GM21360 (cell line): ENCODE results near the gene ZNRF1.
"Not testable (repeated sequence)": the region's sequence is repeated elsewhere in the genome, so short reads cannot be mapped to it uniquely, and the experiment has no call there.

Experiments
- ATAC-seq: cut with Tn5 transposase; IDR thresholded peaks from one replicate; pipeline ENCODE4 v1.9.1; 2021; ENCODE audit warnings: mild to moderate bottlenecking, moderate library complexity; ENCODE audit not compliant: unreplicated experiment

ZNRF1 gene

DNA sequence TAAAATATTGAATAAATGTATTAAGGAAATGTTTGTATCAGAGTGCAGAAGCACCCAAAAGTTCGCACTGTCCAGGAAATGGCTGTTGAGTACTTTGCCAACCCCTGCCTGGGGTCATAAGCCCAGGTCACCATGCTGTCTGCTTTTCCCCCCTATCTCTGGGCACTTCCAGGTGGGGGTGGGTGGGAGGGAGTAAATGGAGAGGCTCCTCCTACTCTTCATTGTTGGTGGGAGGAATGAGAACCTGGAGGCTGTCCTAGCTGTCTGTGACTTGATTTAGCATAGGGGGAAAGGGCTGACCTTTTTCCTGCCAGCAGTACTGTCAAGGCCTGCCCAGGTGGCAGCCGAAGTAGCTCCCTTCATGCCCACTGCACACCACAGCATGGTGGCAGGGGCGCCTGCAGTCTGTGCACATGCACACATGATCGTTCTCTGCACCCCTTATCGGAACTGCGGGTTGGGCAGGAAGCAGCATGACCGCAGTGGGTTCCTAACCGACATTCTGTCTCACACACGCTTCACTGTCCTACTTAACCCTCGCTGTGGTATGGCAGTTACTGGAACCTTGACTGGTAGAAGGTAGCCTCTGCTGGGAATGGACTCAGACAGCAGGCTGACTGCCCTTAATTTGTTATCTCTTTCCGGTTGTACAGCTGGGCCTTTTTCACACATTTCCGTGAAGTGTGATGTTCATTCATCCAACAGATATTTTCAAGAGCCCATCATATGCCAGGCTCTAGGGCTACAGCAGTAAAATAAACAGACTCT, 76.3 kb downstream of the ZNRF1 start:
- ATAC-seq, result peak; percentile 94

GRCh38 chr16:75075688-75076268, 77.0 kb downstream of the ZNRF1 start:
- ATAC-seq, result peak; percentile 11

- ATAC-seq, result no peak
Measured at GRCh38 chr16:75078886-75079285, 80.1 kb downstream of the ZNRF1 start.

GRCh38 chr16:75079346-75079926, 80.6 kb downstream of the ZNRF1 start:
- ATAC-seq, result no peak

GRCh38 chr16:75080205-75081029, 81.6 kb downstream of the ZNRF1 start:
- ATAC-seq, result no peak

- no peak for ATAC-seq
Measured at GRCh38 chr16:75081179-75081859, 82.5 kb downstream of the ZNRF1 start.

- ATAC-seq, result no peak
Measured at GRCh38 chr16:75083813-75084212, 85.0 kb downstream of the ZNRF1 start.

- no peak for ATAC-seq
Measured at GRCh38 chr16:75085556-75085955, 86.7 kb downstream of the ZNRF1 start.

DNA sequence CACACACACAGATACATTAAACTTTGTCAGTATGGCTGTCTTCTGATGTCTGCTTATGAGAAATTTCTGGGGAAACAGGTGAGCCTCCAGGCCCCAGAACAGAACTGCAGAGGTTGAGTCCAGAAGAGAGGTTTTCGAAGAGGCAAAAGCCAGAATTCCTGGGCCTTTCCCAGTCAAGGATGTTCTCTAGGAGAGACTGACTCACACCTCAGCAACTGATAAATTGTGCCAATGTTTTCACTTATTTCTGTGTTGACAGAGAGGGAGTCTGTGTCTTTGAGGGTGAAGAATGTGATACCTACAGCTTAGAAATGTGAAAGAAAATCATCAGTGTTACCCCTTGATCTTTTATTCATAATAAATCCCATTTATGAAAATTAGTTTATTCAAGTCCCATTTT, 87.5 kb downstream of the ZNRF1 start:
- no peak for ATAC-seq

- ATAC-seq, result no peak
Measured at GRCh38 chr16:75086688-75087374, 88.0 kb downstream of the ZNRF1 start.

- ATAC-seq, result no peak
Measured at GRCh38 chr16:75087375-75087979, 88.7 kb downstream of the ZNRF1 start.

- ATAC-seq, result no peak
Measured at GRCh38 chr16:75088216-75088615, 89.4 kb downstream of the ZNRF1 start.

- ATAC-seq, result no peak
Measured at GRCh38 chr16:75088934-75089333, 90.1 kb downstream of the ZNRF1 start.

GRCh38 chr16:75089486-75090202, 90.8 kb downstream of the ZNRF1 start:
- ATAC-seq, result no peak

DNA sequence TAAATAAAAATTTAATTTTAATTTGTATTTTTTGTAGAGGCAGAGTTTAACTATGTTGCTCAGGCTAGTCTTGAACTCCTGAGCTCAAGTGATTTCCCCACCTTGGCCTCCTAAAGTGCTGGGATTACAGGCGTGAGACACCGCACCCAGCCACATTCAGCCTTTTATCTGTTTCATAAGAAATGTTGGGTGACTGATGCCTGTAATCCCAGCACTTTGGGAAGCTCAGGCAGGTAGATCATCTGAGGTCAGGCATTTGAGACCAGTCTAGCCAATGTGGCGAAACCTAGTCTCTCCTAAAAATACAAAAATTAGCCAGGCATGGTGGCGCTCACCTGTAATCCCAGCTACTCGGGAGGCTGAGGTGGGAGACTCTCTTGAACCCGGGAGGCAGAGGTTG, 92.1 kb downstream of the ZNRF1 start:
- ATAC-seq, result not testable (repeated sequence)

DNA sequence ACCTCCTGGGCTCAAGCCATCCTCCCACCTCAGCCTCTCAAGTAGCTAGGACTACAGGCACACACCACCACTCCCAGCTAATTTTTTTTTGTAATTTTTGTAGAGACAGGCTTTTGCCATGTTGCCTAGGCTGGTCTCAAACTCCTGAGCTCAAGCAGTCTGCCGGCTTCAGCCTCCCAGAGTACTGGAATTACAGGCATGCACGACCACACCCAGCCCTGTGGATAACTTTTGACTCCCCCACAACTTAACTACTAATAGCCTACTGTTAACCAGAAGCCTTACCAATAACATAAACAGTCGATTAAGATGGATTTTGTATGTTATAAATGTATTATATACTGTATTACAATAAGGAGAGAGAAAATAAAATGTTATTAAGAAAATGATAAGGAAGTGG, 92.8 kb downstream of the ZNRF1 start:
- not testable (repeated sequence) for ATAC-seq

GRCh38 chr16:75092777-75093176, 94.0 kb downstream of the ZNRF1 start:
- ATAC-seq, result no peak

DNA sequence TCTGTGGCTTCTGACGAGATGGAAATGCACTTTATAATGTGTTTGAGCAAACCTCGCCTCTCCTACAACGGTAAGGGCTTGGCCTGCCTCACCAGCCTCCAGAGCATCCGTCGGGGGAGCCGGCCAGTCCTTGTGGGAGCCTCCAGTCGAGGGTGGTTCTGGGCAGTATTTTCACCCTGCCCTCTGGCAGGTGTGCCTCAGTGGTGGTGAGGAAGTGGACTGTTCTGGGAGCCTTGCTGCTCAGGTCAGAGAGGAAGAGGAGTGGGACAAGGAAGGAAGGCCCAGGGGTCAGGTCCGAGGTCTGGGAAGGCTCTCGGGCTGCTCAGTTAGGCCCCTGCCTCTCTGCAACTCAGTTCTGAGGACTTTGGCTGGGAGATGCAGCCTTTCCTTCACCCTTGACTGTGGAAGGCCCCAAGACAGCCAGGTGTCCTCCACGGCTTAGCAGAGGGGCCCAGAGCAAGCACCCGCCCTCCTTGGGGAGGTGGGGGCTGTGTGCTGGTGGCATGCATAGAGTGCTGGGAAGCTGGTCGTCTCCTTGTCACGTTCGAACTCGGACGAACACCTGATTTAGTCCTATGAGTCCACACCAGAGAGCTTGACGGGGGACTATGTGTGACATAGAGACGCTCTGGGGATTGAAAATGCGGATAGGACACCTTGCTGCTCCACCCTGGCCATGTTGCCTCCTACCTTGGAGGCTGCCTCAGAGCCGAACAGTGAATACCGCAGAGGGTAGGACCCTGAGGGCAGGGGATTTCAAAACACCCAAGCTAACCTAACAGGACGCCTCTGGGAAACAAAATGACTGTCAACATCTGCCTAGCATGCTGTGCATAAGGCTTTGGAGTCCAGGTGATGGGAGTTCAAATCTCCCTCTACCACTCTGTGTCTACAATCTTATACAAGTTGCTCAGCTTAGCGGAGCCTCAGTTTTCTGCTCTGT, 95.0 kb downstream of the ZNRF1 start:
- ATAC-seq, result no peak
